GM12878 (cell line): Measurements from ENCODE around the gene STK10. TPM values are rescaled to one million over a fixed set of nuclear protein-coding genes. Genes with fewer than 3 reads are reported as not detected.
"Not testable (repeated sequence)": the region's sequence is repeated elsewhere in the genome, so short reads cannot be mapped to it uniquely, and the experiment has no call there.

Experiments
- ATAC-seq: fragments of 200-7000 bp; cut with Tn5 transposase; 3 replicates; pipeline ENCODE4 v1.9.1; 2020; ENCODE audit warnings: mild to moderate bottlenecking, moderate library complexity
- BruUV-seq: library from RNA; stranded (reverse); fragments of 400-500 nt; replicated peaks from 2 replicates; lab custom pipeline; 2021; lab: Mats Ljungman, UMichigan
- CTCF ChIA-PET: fragments of 300-600 bp; sonication (Branson Sonifier 250); formaldehyde crosslinking; extraction: SDS; loops from one replicate; lab custom pipeline; 2021; ENCODE audit warnings: inconsistent platforms; lab: Yijun Ruan, JAX
- POLR2A ChIA-PET: fragments of 350-600 bp; formaldehyde crosslinking; extraction: SDS; loops from one replicate; lab custom pipeline; 2021; ENCODE audit warnings: inconsistent platforms; lab: Charles Lee
- RAD21 ChIA-PET: fragments of 300-600 bp; sonication (Branson Sonifier 250); formaldehyde crosslinking; loops from one replicate; lab custom pipeline; 2023; ENCODE audit warnings: antibody characterized with exemption; ENCODE audit not compliant: unreplicated experiment; lab: Charles Lee
- SMC1A ChIA-PET: fragments of 300-600 bp; sonication (Branson Sonifier 250); formaldehyde crosslinking; loops from one replicate; lab custom pipeline; 2023; ENCODE audit not compliant: unreplicated experiment, uncharacterized antibody; lab: Charles Lee
- DNase-seq: peaks from one replicate; pipeline ENCODE4 v3.0.0-alpha.2; 2011; ENCODE audit warnings: low read depth, low spot score
- FAIRE-seq: peaks from 3 replicates; lab custom pipeline; 2011; peaks lifted over from hg19 to GRCh38; lab: Jason Lieb, UNC
- H2AFZ ChIP-seq: 2 replicates; pipeline ENCODE4 v1.6.0; 2011; ENCODE audit warnings: low read depth, low read length, control low read depth; ENCODE audit not compliant: control insufficient read depth
- H3K27ac ChIP-seq: 2 replicates; pipeline ENCODE4 v1.5.1; 2011; ENCODE audit warnings: control low read depth; ENCODE audit not compliant: control insufficient read depth, insufficient read depth
- H3K27me3 ChIP-seq, 2 experiments: replicated peaks in 1 of 2; 2 replicates each; pipeline versions ENCODE4 v1.6.0 to v1.6.1; 2011; ENCODE audit warnings: low read length in 1 of 2; ENCODE audit not compliant: control insufficient read depth in 2 of 2, insufficient read depth in 2 of 2
- H3K36me3 ChIP-seq, 2 experiments: 2 replicates each; pipeline ENCODE4 v1.5.1; 2011; ENCODE audit warnings: low read length in 1 of 2; ENCODE audit not compliant: control insufficient read depth in 2 of 2, insufficient read depth in 2 of 2
- H3K4me1 ChIP-seq: 2 replicates; pipeline ENCODE4 v1.6.1; 2011; ENCODE audit warnings: mild to moderate bottlenecking, low read length, moderate library complexity, mixed read lengths; ENCODE audit not compliant: control insufficient read depth, insufficient read depth
- H3K4me2 ChIP-seq: 2 replicates; pipeline ENCODE4 v1.6.0; 2011; ENCODE audit warnings: control low read depth; ENCODE audit not compliant: control insufficient read depth, insufficient read depth
- H3K4me3 ChIP-seq: fragments of 200-600 bp; sonication (generic); 2 replicates; pipeline ENCODE4 v1.5.1; 2016
- H3K79me2 ChIP-seq: 2 replicates; pipeline ENCODE4 v1.6.0; 2011; ENCODE audit warnings: low read length; ENCODE audit not compliant: control insufficient read depth, insufficient read depth
- H3K9ac ChIP-seq: 2 replicates; pipeline ENCODE4 v1.8.0; 2011; ENCODE audit warnings: low read length, control low read depth, mixed read lengths; ENCODE audit not compliant: control insufficient read depth, insufficient read depth
- H3K9me3 ChIP-seq: replicated peaks from 3 replicates; pipeline ENCODE4 v1.5.1; 2011; ENCODE audit warnings: mild to moderate bottlenecking, low read length; ENCODE audit not compliant: control insufficient read depth, insufficient read depth
- H4K20me1 ChIP-seq: 2 replicates; pipeline ENCODE4 v1.6.0; 2011; ENCODE audit not compliant: control insufficient read depth, insufficient read depth
- CHD2 ChIP-seq: IDR thresholded peaks from 2 replicates; pipeline ENCODE4 v1.6.1; 2011; ENCODE audit warnings: low read depth, low read length, improper control_type of control experiment, borderline replicate concordance
- IRF5 ChIP-seq: fragments of 450-650 bp; IDR thresholded peaks from 2 replicates; pipeline ENCODE4 v1.6.1; 2017; ENCODE audit warnings: borderline replicate concordance
- NR2C1 ChIP-seq: fragments of 450-650 bp; IDR thresholded peaks from 2 replicates; pipeline ENCODE4 v1.6.1; 2017; ENCODE audit warnings: antibody characterized with exemption, mild to moderate bottlenecking, moderate library complexity
- RAD21 ChIP-seq: IDR thresholded peaks from 2 replicates; pipeline ENCODE4 v1.6.1; 2011; ENCODE audit warnings: mild to moderate bottlenecking, low read depth, low read length, moderate library complexity; ENCODE audit not compliant: insufficient read depth
- WGBS: methylation state at CpG from one replicate; pipeline ENCODE4 v1.1.6; 2016; ENCODE audit warnings: low lambda C conversion rate; ENCODE audit not compliant: insufficient replicate concordance, insufficient coverage; ENCODE audit errors: missing lambda C conversion rate; 5-methylcytosine and 5-hydroxymethylcytosine counted together
- in situ Hi-C: fragments of 300-500 bp; cut with MboI; formaldehyde crosslinking; loops from 9 replicates; pipeline ENCODE4 v1.14.3; 2018; ENCODE audit warnings: mixed read lengths
- intact Hi-C: fragments of 100-400 bp; cut with micrococcal nuclease; formaldehyde crosslinking; loops from one replicate; pipeline ENCODE4 v1.14.2; 2022; ENCODE audit not compliant: unreplicated experiment
- polyA plus RNA-seq, 11 experiments: library from polyadenylated mRNA; depleted of rRNA in 4 of 11; unstranded in 6 of 11; stranded (reverse) in 5 of 11; fragments of >200 nt; fragmentation: Nextera tagmentation in 4 of 11; fragmentation: Illumina TruSeq in 1 of 11; extraction: Ambion mirVana in 4 of 11; extraction: Trizol in 1 of 11; gene quantifications; 1 replicate in 1 of 11; 2 replicates in 10 of 11; pipeline versions ENCODE4 v1.2.1 to v1.2.3, GENCODE V29; 2011 to 2016; ENCODE audit warnings: inconsistent platforms in 2 of 11, missing spikeins in 2 of 11, low read depth in 1 of 11
- total RNA-seq, 4 experiments: library from RNA; depleted of rRNA in 3 of 4; stranded (reverse); fragments of >200 nt in 3 of 4; fragmentation: Illumina TruSeq in 1 of 4; extraction: Trizol in 1 of 4; gene quantifications; 2 replicates each; pipeline versions ENCODE4 v1.2.1 to v1.2.3, GENCODE V29; 2013 to 2021
- TF ChIP-seq, protein P1 (sequence below): fragments of 450-650 bp; IDR thresholded peaks from 2 replicates; pipeline ENCODE4 v1.6.1; 2017; ENCODE audit warnings: mild to moderate bottlenecking

The STK10 gene
- total and polyA plus RNA-seq, 10 of the 15 experiments (the other 5 are each of a cell fraction or from before 2014, with no cell fraction given): 14.2 to 96.4 (median 50.6) TPM

DNA sequence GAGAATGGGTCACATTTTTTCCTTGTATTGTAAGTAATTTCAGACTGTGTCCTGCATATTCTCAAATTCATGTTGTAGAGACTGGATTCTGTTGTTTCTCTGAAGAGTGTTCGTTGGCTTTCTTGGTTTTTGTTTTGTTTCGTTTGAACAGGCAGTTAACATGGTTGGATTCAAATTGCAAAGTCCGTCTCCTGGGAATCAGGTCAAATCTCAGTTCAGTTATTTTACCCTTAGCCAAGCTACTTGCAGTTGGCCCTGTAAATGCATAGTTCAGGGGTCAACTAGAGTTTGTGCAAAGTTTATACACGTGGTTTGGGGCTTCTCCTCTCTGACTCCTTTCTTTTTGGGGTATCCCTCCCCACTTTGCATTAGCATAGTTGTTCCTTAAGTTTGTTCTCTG, 159.9 kb downstream of the STK10 start (continued):
- TF ChIP-seq, protein P1, sequence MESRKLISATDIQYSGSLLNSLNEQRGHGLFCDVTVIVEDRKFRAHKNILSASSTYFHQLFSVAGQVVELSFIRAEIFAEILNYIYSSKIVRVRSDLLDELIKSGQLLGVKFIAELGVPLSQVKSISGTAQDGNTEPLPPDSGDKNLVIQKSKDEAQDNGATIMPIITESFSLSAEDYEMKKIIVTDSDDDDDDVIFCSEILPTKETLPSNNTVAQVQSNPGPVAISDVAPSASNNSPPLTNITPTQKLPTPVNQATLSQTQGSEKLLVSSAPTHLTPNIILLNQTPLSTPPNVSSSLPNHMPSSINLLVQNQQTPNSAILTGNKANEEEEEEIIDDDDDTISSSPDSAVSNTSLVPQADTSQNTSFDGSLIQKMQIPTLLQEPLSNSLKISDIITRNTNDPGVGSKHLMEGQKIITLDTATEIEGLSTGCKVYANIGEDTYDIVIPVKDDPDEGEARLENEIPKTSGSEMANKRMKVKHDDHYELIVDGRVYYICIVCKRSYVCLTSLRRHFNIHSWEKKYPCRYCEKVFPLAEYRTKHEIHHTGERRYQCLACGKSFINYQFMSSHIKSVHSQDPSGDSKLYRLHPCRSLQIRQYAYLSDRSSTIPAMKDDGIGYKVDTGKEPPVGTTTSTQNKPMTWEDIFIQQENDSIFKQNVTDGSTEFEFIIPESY: no peak
- TF ChIP-seq NR2C1 (no peak), IRF5 (no peak), CHD2 (no peak)
- TF ChIP-seq, all 136 proteins: peak for 0

- H3K9ac ChIP-seq, in situ Hi-C loops, RAD21 ChIA-PET, H3K4me2 ChIP-seq, DNase-seq, intact Hi-C loops, H3K4me1 ChIP-seq, H3K27me3 ChIP-seq, H3K36me3 ChIP-seq, H3K79me2 ChIP-seq, H2AFZ ChIP-seq, H4K20me1 ChIP-seq, H3K4me3 ChIP-seq, POLR2A ChIA-PET, FAIRE-seq, H3K9me3 ChIP-seq, BruUV-seq, ATAC-seq, H3K27ac ChIP-seq: not testable (repeated sequence)
- WGBS: 78% methylated on average over 10 of the region's 10 CpGs
- peak; percentile 32; the same call in 1 of the 2 replicates for TF ChIP-seq RAD21
- ChIA-PET SMC1A (interaction anchor here (1.3 to 1.5 kb wide), 3 partner anchors 13 to 108 kb away, joined by 3 to 5 read pairs (median 3); partner anchors contain the start of gene FBXW11), CTCF (interaction anchor here (1.7 kb wide), 1 partner anchor 108 kb away, joined by 9 read pairs; no protein-coding TSS in a partner anchor)
Measured at GRCh38 chr5:172020110-172020786, 167.8 kb downstream of the STK10 start.
